C4-2B (cell line): Measurements from ENCODE around the gene ARGLU1.

Experiments
- H3K27ac ChIP-seq: fragments of 450-650 bp; 2 replicates; pipeline ENCODE4 v1.5.1; 2017
- CTCF ChIP-seq: fragments of 450-650 bp; conservative IDR thresholded peaks from 2 replicates; pipeline ENCODE4 v1.5.1; 2017; ENCODE audit warnings: mild to moderate bottlenecking
- ZFX ChIP-seq: fragments of 450-650 bp; IDR thresholded peaks from 2 replicates; pipeline ENCODE4 v1.6.1; 2017

Gene ARGLU1

GRCh38 chr13:106527445-106527801, 40.5 kb downstream of the ARGLU1 start:
- TF ChIP-seq ZFX, result no peak
- no peak for TF ChIP-seq CTCF
- H3K27ac ChIP-seq, result no peak overlapping the region

- TF ChIP-seq CTCF, result no peak
- TF ChIP-seq ZFX, result no peak
- H3K27ac ChIP-seq, result no peak overlapping the region
These were observed 41.0 kb downstream of the ARGLU1 start for GRCh38 chr13:106526738-106527444.

- TF ChIP-seq ZFX (no peak), CTCF (no peak)
- no peak overlapping the region for H3K27ac ChIP-seq
These were observed 42.1 kb downstream of the ARGLU1 start for GRCh38 chr13:106525865-106526264.

GRCh38 chr13:106524108-106524507, 43.8 kb downstream of the ARGLU1 start:
- TF ChIP-seq ZFX (no peak), CTCF (no peak)
- H3K27ac ChIP-seq, result no peak overlapping the region

GRCh38 chr13:106523576-106523975, 44.4 kb downstream of the ARGLU1 start:
- TF ChIP-seq ZFX (no peak), CTCF (no peak)
- H3K27ac ChIP-seq, result no peak overlapping the region

GRCh38 chr13:106522898-106523525, 44.9 kb downstream of the ARGLU1 start:
- no peak for TF ChIP-seq CTCF
- TF ChIP-seq ZFX, result no peak
- H3K27ac ChIP-seq, result no peak overlapping the region

- TF ChIP-seq ZFX (no peak), CTCF (no peak)
- no peak overlapping the region for H3K27ac ChIP-seq
These were observed 45.7 kb downstream of the ARGLU1 start for GRCh38 chr13:106522112-106522705.
